Activated CD4-positive, alpha-beta T cell treated with anti-CD3 and anti-CD28 coated beads for 36 hours (primary cell): Measurements from ENCODE around the gene PPP1R1B. TPM values are rescaled to one million over a fixed set of nuclear protein-coding genes. Genes with fewer than 3 reads are reported as not detected.

ENCODE experiments used
- ATAC-seq: fragments of 200-7000 bp; cut with Tn5 transposase; one replicate; pipeline ENCODE4 v1.10.0; 2021; ENCODE audit warnings: mild to moderate bottlenecking, moderate library complexity
- CTCF ChIA-PET: fragments of 350-600 bp; sonication (Branson Sonifier 250); formaldehyde crosslinking; loops from one replicate; lab custom pipeline; 2021; ENCODE audit warnings: antibody characterized with exemption; lab: Charles Lee
- POLR2A ChIA-PET: fragments of 350-600 bp; sonication (Branson Sonifier 250); formaldehyde crosslinking; loops from one replicate; lab custom pipeline; 2021; ENCODE audit warnings: antibody characterized with exemption, inconsistent platforms; lab: Charles Lee
- DNase-seq: peaks from one replicate; pipeline ENCODE4 v3.0.0-alpha.2; 2020
- H3K27ac Mint-ChIP-seq: one replicate; pipeline ENCODE4 v1.8.0; 2021; ENCODE audit warnings: mixed read lengths
- H3K27me3 Mint-ChIP-seq: one replicate; pipeline ENCODE4 v1.8.0; 2021; ENCODE audit warnings: mixed read lengths
- H3K36me3 Mint-ChIP-seq: one replicate; pipeline ENCODE4 v1.8.0; 2021; ENCODE audit warnings: low read depth, mixed read lengths
- H3K4me1 Mint-ChIP-seq: one replicate; pipeline ENCODE4 v1.8.0; 2021; ENCODE audit warnings: mixed read lengths
- H3K4me3 Mint-ChIP-seq: one replicate; pipeline ENCODE4 v1.8.0; 2021; ENCODE audit warnings: mild to moderate bottlenecking, moderate library complexity, mixed read lengths
- H3K9me3 Mint-ChIP-seq: one replicate; pipeline ENCODE4 v1.8.0; 2021; ENCODE audit warnings: low read depth, mixed read lengths
- intact Hi-C, 2 experiments: fragments of 100-400 bp; cut with DNase I in 1 of 2; cut with micrococcal nuclease in 1 of 2; formaldehyde crosslinking; loops; one replicate each; pipeline versions ENCODE4 v1.14.2 to v1.15.1; 2022 to 2024; cut with DNase I, micrococcal nuclease
- total RNA-seq, 2 experiments: library from RNA; stranded (reverse); gene quantifications; one replicate each; pipeline ENCODE4 v1.2.3, GENCODE V29; 2021

Gene PPP1R1B
- total RNA-seq, 2 experiments from 2014 or later = 0.18 TPM; not detected in 1

DNA sequence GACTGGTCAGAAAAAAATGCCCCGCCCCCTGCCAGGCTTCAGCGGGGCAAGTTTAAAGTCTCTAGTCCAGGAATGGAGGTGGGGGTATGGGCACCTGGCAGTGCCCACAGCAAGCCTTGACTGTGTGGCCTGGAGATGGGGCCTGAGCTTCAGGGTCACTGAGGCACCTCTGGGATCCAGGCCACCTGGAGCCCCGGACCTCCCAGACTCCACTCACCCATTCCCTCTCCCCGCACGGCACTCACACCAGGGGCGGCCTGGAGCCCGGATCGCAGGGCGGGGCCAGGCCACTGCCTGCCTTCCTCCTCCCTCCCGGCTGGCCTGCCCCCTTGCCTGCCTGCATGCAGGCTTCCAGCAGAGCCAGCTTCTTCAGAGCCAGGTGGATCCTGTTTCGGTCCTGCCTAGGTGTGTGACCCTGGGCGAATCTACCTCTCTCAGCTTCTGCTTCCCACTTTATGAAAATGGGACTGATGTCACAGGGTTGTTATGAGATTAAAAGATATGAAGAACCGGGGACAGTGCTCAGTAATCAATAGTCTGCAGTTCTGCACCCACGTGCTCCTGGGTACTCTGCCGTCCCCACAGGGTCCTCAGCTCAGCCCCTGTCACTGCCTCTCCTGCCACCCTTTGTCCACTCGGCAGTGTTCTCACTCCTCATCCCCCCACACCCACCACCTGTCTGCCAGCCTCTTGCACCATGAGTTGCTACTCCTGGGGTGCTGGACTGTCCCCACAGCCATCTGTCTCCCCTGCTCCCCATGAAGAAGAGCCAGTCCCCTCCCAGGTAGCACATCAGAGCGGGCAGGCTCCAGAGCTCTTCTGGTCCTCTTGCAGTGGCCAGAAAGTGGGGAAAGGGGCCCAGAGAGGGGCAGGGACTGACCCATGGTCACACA lies 37.2 kb downstream of the PPP1R1B start:
- H3K27me3 Mint-ChIP-seq = peaks cover 8% of the 10 kb centered on the region
- CTCF ChIA-PET = interaction anchor here (0.8 to 1.0 kb wide), 3 partner anchors 10 to 30 kb away, joined by 3 to 4 read pairs (median 4); no protein-coding TSS in a partner anchor
- no peak for ATAC-seq
- peaks cover 18% of the 10 kb centered on the region for H3K4me1 Mint-ChIP-seq
- no peaks in the 10 kb centered on the region for H3K9me3 Mint-ChIP-seq
- H3K4me3 Mint-ChIP-seq = no peak overlapping the region
- no peak overlapping the region for H3K27ac Mint-ChIP-seq
- peaks cover 10% of the 10 kb centered on the region for H3K36me3 Mint-ChIP-seq
- DNase-seq = no peak
- POLR2A ChIA-PET = no interaction called here
- intact Hi-C loops = no loop called here

DNA sequence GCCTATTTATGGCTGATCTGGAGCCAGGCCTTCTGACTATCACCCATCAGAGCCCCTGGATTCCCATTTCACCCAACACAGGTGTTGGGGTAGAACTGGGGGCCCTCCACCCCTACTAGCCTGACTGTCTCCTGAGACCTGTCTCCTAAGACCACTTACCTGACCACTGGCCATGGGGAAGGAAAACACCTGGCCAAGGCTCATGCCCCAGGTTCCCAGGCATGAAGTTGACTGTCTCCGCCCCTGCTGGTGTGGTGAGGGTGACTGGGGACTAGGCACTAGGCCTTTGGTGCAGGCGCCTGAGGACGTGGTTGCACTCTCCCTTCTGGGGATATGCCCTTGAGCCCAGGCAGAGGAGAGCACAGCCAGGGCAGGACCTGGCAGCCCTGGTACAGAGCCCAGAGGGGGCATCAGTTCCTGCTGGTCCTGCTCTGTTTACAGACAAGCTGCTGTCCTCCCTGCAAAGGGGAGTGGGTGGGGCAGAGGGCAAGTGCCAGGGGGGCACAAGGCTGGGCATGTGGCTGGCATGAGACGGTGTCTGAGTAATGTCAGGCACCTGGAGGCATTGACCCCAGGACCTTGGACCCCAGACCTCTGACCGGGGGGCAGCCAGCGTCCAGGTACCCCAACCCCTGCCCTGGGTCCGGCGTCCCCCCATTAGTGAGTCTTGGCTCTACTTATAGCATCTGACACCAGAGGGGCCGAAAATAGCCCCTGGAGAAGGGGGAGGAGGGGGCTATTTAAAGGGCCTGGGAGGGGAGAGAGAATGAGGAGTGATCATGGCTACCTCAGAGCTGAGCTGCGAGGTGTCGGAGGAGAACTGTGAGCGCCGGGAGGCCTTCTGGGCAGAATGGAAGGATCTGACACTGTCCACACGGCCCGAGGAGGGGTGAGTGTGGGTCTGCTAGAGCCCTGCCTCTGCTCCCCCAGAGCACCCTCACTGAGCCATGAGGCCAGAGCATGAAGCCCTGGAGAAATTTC lies 38.1 kb downstream of the PPP1R1B start, which contains the start of gene TCAP:
TSS of gene TCAP (plus strand) at position 769 of the 981 bp plus-strand sequence. CDS start at position 780, 11 bp downstream.
- Mint-ChIP-seq H3K9me3 (no peaks in the 10 kb centered on the region), H3K36me3 (peaks cover 10% of the 10 kb centered on the region), H3K4me3 (no peak within 1 kb of the TSS), H3K27me3 (peaks cover 10% of the 10 kb centered on the region), H3K27ac (no peak within 1 kb of the TSS), H3K4me1 (peaks cover 9% of the 10 kb centered on the region)
- intact Hi-C loops = no loop called here
- ATAC-seq (no peak), DNase-seq (no peak)
- CTCF ChIA-PET = interaction anchor here (0.6 to 6.8 kb wide), 5 partner anchors 12 to 519 kb away, joined by 3 to 85 read pairs (median 4); no protein-coding TSS in a partner anchor
- POLR2A ChIA-PET = no interaction called here

DNA sequence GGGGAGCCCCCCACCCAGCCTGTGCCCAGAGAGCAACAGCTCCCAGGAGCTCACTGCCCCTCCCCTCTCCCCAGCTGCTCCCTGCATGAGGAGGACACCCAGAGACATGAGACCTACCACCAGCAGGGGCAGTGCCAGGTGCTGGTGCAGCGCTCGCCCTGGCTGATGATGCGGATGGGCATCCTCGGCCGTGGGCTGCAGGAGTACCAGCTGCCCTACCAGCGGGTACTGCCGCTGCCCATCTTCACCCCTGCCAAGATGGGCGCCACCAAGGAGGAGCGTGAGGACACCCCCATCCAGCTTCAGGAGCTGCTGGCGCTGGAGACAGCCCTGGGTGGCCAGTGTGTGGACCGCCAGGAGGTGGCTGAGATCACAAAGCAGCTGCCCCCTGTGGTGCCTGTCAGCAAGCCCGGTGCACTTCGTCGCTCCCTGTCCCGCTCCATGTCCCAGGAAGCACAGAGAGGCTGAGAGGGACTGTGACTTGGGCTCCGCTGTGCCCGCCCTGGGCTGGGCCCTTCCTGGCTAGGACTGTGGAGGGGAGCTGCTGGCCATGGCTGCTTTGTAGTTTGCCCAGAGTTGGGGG lies 39.0 kb downstream of the PPP1R1B start:
- peaks cover 6% of the 10 kb centered on the region for H3K36me3 Mint-ChIP-seq
- CTCF ChIA-PET = interaction anchor here (0.6 to 6.8 kb wide), 4 partner anchors 13 to 518 kb away, joined by 3 to 85 read pairs (median 4); no protein-coding TSS in a partner anchor
- H3K4me3 Mint-ChIP-seq = no peak overlapping the region
- H3K27ac Mint-ChIP-seq = no peak overlapping the region
- no peak for ATAC-seq
- H3K9me3 Mint-ChIP-seq = no peaks in the 10 kb centered on the region
- POLR2A ChIA-PET = no interaction called here
- intact Hi-C loops = no loop called here
- H3K27me3 Mint-ChIP-seq = peaks cover 13% of the 10 kb centered on the region
- peaks cover 7% of the 10 kb centered on the region for H3K4me1 Mint-ChIP-seq
- peak; percentile 43 for DNase-seq

DNA sequence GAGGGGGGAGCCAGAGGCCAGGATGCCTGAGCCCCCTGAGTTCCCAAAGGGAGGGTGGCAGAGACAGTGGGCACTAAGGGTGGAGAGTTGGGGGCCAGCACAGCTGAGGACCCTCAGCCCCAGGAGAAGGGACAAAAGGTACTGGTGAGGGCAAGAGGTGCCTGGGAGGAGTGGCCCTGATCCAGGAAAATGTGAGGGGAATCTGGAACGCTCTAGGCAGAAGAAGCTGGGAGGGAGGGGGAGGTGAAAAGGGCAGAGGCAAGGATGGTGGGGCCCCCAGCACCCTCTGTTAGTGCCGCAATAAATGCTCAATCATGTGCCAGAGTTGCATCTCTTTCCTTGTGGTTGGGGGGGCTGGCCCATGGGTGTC lies 39.5 kb downstream of the PPP1R1B start:
- intact Hi-C loops = no loop called here
- H3K4me1 Mint-ChIP-seq = peaks cover 7% of the 10 kb centered on the region
- H3K36me3 Mint-ChIP-seq = peaks cover 3% of the 10 kb centered on the region
- no peak for DNase-seq
- no peaks in the 10 kb centered on the region for H3K9me3 Mint-ChIP-seq
- H3K27ac Mint-ChIP-seq = no peak overlapping the region
- H3K27me3 Mint-ChIP-seq = peaks cover 13% of the 10 kb centered on the region
- no peak overlapping the region for H3K4me3 Mint-ChIP-seq
- CTCF ChIA-PET = interaction anchor here (0.8 to 6.8 kb wide), 4 partner anchors 13 to 66 kb away, joined by 4 to 85 read pairs (median 14); no protein-coding TSS in a partner anchor
- POLR2A ChIA-PET = no interaction called here
- ATAC-seq = no peak

DNA sequence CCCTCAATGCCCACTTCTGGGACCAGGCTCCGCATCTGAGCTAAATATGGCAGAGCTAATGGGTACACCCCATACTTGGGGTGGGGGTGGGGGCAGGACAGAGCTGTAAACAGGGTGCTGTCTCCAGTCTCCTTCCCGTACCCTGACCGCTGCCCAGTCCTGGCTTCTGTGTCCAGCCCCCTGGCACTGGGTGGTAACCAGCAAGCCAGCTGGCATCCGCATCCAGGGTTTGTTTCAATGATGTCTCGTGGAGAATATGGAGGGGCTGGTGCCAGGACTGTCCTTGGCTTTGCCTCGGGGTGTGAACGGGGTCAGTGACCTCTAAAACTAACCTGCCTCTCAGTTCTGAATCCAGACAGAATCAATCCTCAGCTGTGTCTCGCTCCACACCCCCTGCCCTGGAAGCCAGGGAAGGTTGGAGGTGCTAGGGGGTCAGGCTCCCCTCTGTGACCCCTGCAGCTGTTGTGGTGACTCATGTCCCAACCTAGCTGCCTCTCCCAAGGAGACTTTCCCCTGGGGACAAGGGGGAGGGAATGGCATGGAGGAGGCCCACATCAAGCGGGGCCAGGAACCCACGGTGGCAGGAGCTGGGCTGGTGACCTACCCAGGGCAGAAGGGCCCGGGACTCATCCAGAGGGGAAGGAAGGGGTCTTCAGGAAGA lies 40.0 kb downstream of the PPP1R1B start:
- Mint-ChIP-seq H3K4me1 (peaks cover 7% of the 10 kb centered on the region), H3K27ac (no peak overlapping the region), H3K36me3 (peaks cover 2% of the 10 kb centered on the region), H3K9me3 (no peaks in the 10 kb centered on the region), H3K27me3 (peaks cover 13% of the 10 kb centered on the region), H3K4me3 (no peak overlapping the region)
- ATAC-seq (no peak), DNase-seq (no peak)
- CTCF ChIA-PET = interaction anchor here (0.6 to 6.8 kb wide), 5 partner anchors 9 to 66 kb away, joined by 3 to 85 read pairs (median 9); no protein-coding TSS in a partner anchor
- POLR2A ChIA-PET = no interaction called here
- intact Hi-C loops = no loop called here

DNA sequence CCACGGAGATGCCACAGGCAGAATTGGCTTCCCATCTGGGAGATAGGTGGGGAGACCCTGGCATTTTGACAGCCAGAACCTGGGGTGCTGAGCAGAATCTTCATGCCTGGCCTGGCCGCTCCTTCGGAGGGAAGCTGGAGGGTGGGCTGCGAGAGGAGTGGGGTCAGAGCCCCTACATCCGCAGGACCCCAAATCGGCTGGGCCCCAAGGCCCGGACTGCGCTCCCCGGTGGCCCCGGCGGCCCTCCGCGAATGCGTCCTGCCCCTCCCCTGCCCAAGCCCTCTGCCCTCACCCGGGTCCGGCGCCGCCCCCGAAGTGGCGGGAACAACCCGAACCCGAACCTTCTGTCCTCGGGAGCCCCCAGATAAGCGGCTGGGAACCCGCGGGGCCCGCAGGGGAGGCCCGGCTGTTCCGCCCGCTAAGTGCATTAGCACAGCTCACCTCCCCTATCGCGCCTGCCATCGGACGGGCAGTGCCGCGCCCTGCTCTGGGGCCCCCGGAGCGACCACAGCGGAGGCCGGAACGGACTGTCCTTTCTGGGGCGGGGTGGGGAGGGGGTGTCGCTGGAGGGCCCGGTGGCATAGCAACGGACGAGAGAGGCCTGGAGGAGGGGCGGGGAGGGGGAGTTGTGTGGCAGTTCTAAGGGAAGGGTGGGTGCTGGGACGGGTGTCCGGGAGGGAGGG lies 40.7 kb downstream of the PPP1R1B start:
- Mint-ChIP-seq H3K36me3 (peaks cover 2% of the 10 kb centered on the region), H3K4me3 (peak overlapping the region; percentile 50), H3K27ac (no peak overlapping the region), H3K27me3 (peaks cover 13% of the 10 kb centered on the region), H3K4me1 (peaks cover 10% of the 10 kb centered on the region), H3K9me3 (no peaks in the 10 kb centered on the region)
- intact Hi-C loops = no loop called here
- ChIA-PET CTCF (interaction anchor here (0.6 to 6.8 kb wide), 4 partner anchors 10 to 45 kb away, joined by 3 to 85 read pairs (median 14); no protein-coding TSS in a partner anchor), POLR2A (no interaction called here)
- DNase-seq = no peak
- no peak for ATAC-seq

DNA sequence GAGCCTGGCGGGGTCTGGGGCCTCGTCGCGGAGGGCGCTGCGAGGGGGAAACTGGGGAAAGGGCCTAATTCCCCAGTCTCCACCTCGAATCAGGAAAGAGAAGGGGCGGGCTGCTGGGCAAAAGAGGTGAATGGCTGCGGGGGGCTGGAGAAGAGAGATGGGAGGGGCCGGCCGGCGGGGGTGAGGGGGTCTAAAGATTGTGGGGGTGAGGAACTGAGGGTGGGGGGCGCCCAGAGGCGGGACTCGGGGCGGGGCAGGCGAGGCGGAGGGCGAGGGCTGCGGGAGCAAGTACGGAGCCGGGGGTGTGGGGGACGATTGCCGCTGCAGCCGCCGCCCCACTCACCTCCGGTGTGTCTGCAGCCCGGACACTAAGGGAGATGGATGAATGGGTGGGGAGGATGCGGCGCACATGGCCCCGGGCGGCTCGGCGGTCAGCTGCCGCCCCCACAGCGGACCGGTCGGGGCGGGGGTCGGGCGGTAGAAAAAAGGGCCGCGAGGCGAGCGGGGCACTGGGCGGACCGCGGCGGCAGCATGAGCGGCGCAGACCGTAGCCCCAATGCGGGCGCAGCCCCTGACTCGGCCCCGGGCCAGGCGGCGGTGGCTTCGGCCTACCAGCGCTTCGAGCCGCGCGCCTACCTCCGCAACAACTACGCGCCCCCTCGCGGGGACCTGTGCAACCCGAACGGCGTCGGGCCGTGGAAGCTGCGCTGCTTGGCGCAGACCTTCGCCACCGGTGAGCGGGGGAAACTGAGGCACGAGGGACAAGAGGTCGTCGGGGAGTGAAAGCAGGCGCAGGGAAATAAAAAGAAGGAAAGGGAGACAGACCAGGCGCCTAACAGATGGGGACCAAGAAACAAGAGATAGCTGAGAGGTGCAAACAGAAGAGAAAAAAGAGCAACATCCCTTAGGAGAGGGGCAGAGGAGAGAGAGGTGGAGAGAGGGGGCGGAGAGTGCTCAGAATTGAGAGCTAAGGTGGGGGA lies 41.5 kb downstream of the PPP1R1B start, which contains the start of gene PNMT:
TSS of gene PNMT (plus strand) at position 509 of the 980 bp plus-strand sequence. CDS start at position 532, 23 bp downstream.
- peaks cover 13% of the 10 kb centered on the region for H3K27me3 Mint-ChIP-seq
- no peaks in the 10 kb centered on the region for H3K36me3 Mint-ChIP-seq
- ATAC-seq = peak; percentile 79

DNA sequence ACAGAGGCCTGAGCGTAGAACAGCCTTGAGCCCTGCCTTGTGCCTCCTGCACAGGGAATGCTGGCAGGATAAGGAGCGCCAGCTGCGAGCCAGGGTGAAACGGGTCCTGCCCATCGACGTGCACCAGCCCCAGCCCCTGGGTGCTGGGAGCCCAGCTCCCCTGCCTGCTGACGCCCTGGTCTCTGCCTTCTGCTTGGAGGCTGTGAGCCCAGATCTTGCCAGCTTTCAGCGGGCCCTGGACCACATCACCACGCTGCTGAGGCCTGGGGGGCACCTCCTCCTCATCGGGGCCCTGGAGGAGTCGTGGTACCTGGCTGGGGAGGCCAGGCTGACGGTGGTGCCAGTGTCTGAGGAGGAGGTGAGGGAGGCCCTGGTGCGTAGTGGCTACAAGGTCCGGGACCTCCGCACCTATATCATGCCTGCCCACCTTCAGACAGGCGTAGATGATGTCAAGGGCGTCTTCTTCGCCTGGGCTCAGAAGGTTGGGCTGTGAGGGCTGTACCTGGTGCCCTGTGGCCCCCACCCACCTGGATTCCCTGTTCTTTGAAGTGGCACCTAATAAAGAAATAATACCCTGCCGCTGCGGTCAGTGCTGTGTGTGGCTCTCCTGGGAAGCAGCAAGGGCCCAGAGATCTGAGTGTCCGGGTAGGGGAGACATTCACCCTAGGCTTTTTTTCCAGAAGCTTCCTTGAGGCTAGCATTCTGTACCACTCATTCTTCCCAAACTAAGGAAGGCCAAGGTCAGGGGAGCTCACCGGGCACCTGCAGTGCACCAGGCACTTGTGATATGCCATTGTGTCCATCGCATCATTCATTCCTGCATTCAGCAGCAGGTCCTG lies 43.4 kb downstream of the PPP1R1B start:
- Mint-ChIP-seq H3K4me3 (no peak overlapping the region), H3K27ac (no peak overlapping the region), H3K4me1 (peaks cover 10% of the 10 kb centered on the region), H3K9me3 (no peaks in the 10 kb centered on the region), H3K27me3 (peaks cover 13% of the 10 kb centered on the region), H3K36me3 (no peaks in the 10 kb centered on the region)
- ChIA-PET CTCF (interaction anchor here (0.6 to 6.8 kb wide), 8 partner anchors 8 to 241 kb away, joined by 3 to 85 read pairs (median 4); no protein-coding TSS in a partner anchor), POLR2A (no interaction called here)
- ATAC-seq = no peak
- no peak for DNase-seq
- intact Hi-C loops = no loop called here

More for the DNA sequence above, 41.5 kb downstream of the PPP1R1B start, which contains the start of gene PNMT:
- Mint-ChIP-seq H3K9me3 (no peaks in the 10 kb centered on the region), H3K27ac (no peak within 1 kb of the TSS), H3K4me3 (peak within 1 kb of the TSS; percentile 50), H3K4me1 (peaks cover 10% of the 10 kb centered on the region)
- ChIA-PET POLR2A (interaction anchor here (0.6 to 1.0 kb wide), 3 partner anchors 20 to 60 kb away, joined by 3 to 12 read pairs (median 3); no protein-coding TSS in a partner anchor), CTCF (interaction anchor here (0.7 to 6.8 kb wide), 13 partner anchors 8 to 91 kb away, joined by 3 to 85 read pairs (median 4); partner anchors contain the start of gene MIEN1)
- DNase-seq = peak; percentile 87
- intact Hi-C loops = loop anchor here in 1 of 2 experiments (1.0 kb wide), 3 partner anchors 46 to 86 kb away; partner anchors contain the start of gene MIEN1
